IMR-90 (cell line): Measurements from ENCODE around the gene METTL5. TPM values are rescaled to one million over a fixed set of nuclear protein-coding genes. Genes with fewer than 3 reads are reported as not detected.

Experiments used
- ATAC-seq: fragments of 200-7000 bp; cut with Tn5 transposase; 2 replicates; pipeline ENCODE4 v1.9.1; 2020; ENCODE audit warnings: low read depth, mild to moderate bottlenecking, moderate library complexity
- BruUV-seq: library from RNA; stranded (reverse); fragments of 400-500 nt; replicated peaks from 2 replicates; lab custom pipeline; 2021; lab: Mats Ljungman, UMichigan
- CTCF ChIA-PET: fragments of 300-600 bp; formaldehyde crosslinking; extraction: SDS; loops from one replicate; lab custom pipeline; 2021; ENCODE audit warnings: antibody characterized with exemption; lab: Yijun Ruan, JAX
- POLR2A ChIA-PET: fragments of 300-600 bp; sonication (Branson Sonifier 250); formaldehyde crosslinking; loops from one replicate; lab custom pipeline; 2022; ENCODE audit warnings: antibody characterized with exemption; ENCODE audit not compliant: unreplicated experiment; lab: Charles Lee
- DNase-seq: peaks from one replicate; pipeline ENCODE4 v3.0.0; 2013
- H2AFZ ChIP-seq: replicated peaks from 2 replicates; pipeline ENCODE3; 2013; ENCODE audit warnings: low read length, mild to moderate bottlenecking; ENCODE audit not compliant: poor library complexity
- H2AK5ac ChIP-seq: 2 replicates; pipeline ENCODE4 v1.6.1; 2013; ENCODE audit warnings: low read depth, low read length, inconsistent platforms
- H2AK9ac ChIP-seq: replicated peaks from 2 replicates; pipeline ENCODE3; 2013; ENCODE audit warnings: mild to moderate bottlenecking, low read depth, low read length, moderate library complexity; ENCODE audit not compliant: poor library complexity
- H2BK120ac ChIP-seq: 2 replicates; pipeline ENCODE4 v1.6.1; 2013; ENCODE audit warnings: low read depth, low read length, inconsistent platforms
- H2BK15ac ChIP-seq: 3 replicates; pipeline ENCODE4 v1.6.1; 2013; ENCODE audit warnings: low read depth, low read length, inconsistent platforms
- H2BK20ac ChIP-seq: 2 replicates; pipeline ENCODE4 v1.6.1; 2013; ENCODE audit warnings: low read depth, mild to moderate bottlenecking, inconsistent platforms, low read length, moderate library complexity
- H2BK5ac ChIP-seq: 2 replicates; pipeline ENCODE4 v1.6.1; 2013; ENCODE audit warnings: mild to moderate bottlenecking, low read depth, low read length, inconsistent platforms; ENCODE audit not compliant: poor library complexity, severe bottlenecking
- H3K14ac ChIP-seq: replicated peaks from 2 replicates; pipeline ENCODE4 v1.6.1; 2013; ENCODE audit warnings: low read depth, low read length, inconsistent platforms
- H3K18ac ChIP-seq: 2 replicates; pipeline ENCODE4 v1.6.1; 2013; ENCODE audit warnings: low read depth, low read length, control low read depth
- H3K23ac ChIP-seq: 2 replicates; pipeline ENCODE4 v1.6.1; 2013; ENCODE audit warnings: low read depth, low read length, inconsistent platforms
- H3K27ac ChIP-seq: 2 replicates; pipeline ENCODE4 v1.5.1; 2013; ENCODE audit warnings: mild to moderate bottlenecking, control low read depth, low read length; ENCODE audit not compliant: insufficient read depth
- H3K27me3 ChIP-seq: 2 replicates; pipeline ENCODE4 v1.6.1; 2013; ENCODE audit warnings: low read length; ENCODE audit not compliant: control insufficient read depth, insufficient read depth
- H3K36me3 ChIP-seq: 2 replicates; pipeline ENCODE4 v1.6.1; 2013; ENCODE audit warnings: low read length, mixed read lengths; ENCODE audit not compliant: control insufficient read depth, insufficient read depth
- H3K4ac ChIP-seq: 2 replicates; pipeline ENCODE4 v1.6.1; 2013; ENCODE audit warnings: low read depth, low read length, inconsistent platforms
- H3K4me1 ChIP-seq: 2 replicates; pipeline ENCODE4 v1.6.1; 2013; ENCODE audit warnings: low read length, mixed read lengths; ENCODE audit not compliant: control insufficient read depth, insufficient read depth
- H3K4me2 ChIP-seq: 2 replicates; pipeline ENCODE4 v1.6.1; 2013; ENCODE audit warnings: low read depth, mild to moderate bottlenecking, control low read depth, low read length, moderate library complexity
- H3K4me3 ChIP-seq: 2 replicates; pipeline ENCODE4 v1.5.1; 2013; ENCODE audit warnings: low read depth, mild to moderate bottlenecking, control low read depth, low read length, moderate library complexity; ENCODE audit not compliant: insufficient read depth
- H3K56ac ChIP-seq: 2 replicates; pipeline ENCODE4 v1.6.1; 2013; ENCODE audit warnings: low read length, inconsistent platforms; ENCODE audit not compliant: insufficient read depth; ENCODE audit errors: extremely low read depth
- H3K79me1 ChIP-seq, 2 experiments: 2 replicates each; pipeline ENCODE4 v1.6.1; 2013; ENCODE audit warnings: low read length in 2 of 2, inconsistent platforms in 1 of 2, low read depth in 1 of 2
- H3K9ac ChIP-seq: 2 replicates; pipeline ENCODE4 v1.6.1; 2013; ENCODE audit warnings: low read depth, low read length, control low read depth
- H3K9me1 ChIP-seq: 2 replicates; pipeline ENCODE4 v1.6.1; 2013; ENCODE audit warnings: low read length, inconsistent platforms; ENCODE audit not compliant: insufficient read depth
- H3K9me3 ChIP-seq: 2 replicates; pipeline ENCODE4 v1.6.1; 2013; ENCODE audit warnings: low read length; ENCODE audit not compliant: control insufficient read depth, insufficient read depth
- H4K20me1 ChIP-seq: 2 replicates; pipeline ENCODE4 v1.6.1; 2013; ENCODE audit warnings: low read length, inconsistent platforms; ENCODE audit not compliant: insufficient read depth
- H4K5ac ChIP-seq: 2 replicates; pipeline ENCODE4 v1.6.1; 2013; ENCODE audit warnings: mild to moderate bottlenecking, low read depth, low read length, control low read depth
- H4K8ac ChIP-seq, 2 experiments: 2 replicates each; pipeline ENCODE4 v1.6.1; 2013; ENCODE audit warnings: low read depth in 2 of 2, low read length in 2 of 2, control low read depth in 1 of 2, inconsistent platforms in 1 of 2
- H4K91ac ChIP-seq: 2 replicates; pipeline ENCODE4 v1.6.1; 2013; ENCODE audit warnings: low read depth, low read length, inconsistent platforms; ENCODE audit not compliant: insufficient read depth
- CEBPB ChIP-seq: IDR thresholded peaks from 2 replicates; pipeline ENCODE4 v1.6.1; 2012; ENCODE audit warnings: low read depth, low read length, improper control_type of control experiment
- WGBS, 2 experiments: methylation state at CpG; one replicate each; pipeline versions ENCODE4 v1.1.5 to v1.1.7; 2013; ENCODE audit warnings: missing lambda C conversion rate in 2 of 2; ENCODE audit not compliant: insufficient read length in 1 of 2; ENCODE audit errors: extremely low coverage in 2 of 2; 5-methylcytosine and 5-hydroxymethylcytosine counted together
- dilution Hi-C: fragments of 300-500 bp; cut with HindIII; formaldehyde crosslinking; loops from one replicate; pipeline ENCODE4 v1.14.3; 2018; ENCODE audit warnings: low sequenced_read_pairs; ENCODE audit not compliant: unreplicated experiment
- in situ Hi-C: fragments of 300-500 bp; cut with MboI; formaldehyde crosslinking; loops from 3 replicates; pipeline ENCODE4 v1.14.3; 2019; ENCODE audit warnings: low sequenced_read_pairs, inconsistent platforms, mixed read lengths
- intact Hi-C: fragments of 100-400 bp; cut with micrococcal nuclease; formaldehyde crosslinking; loops from 2 replicates; pipeline ENCODE4 v1.10.0; 2022
- polyA plus RNA-seq, 3 experiments: library from polyadenylated mRNA; depleted of rRNA; stranded (reverse); fragments of >200 nt; gene quantifications; 2 replicates each; pipeline ENCODE4 v1.2.3, GENCODE V29; 2012; ENCODE audit warnings: low replicate concordance in 1 of 3
- total RNA-seq: library from RNA; depleted of rRNA; stranded (reverse); fragments of >200 nt; gene quantifications from 2 replicates; pipeline ENCODE4 v1.2.3, GENCODE V29; 2012
- TF ChIP-seq, protein P1 (sequence below): fragments of 150-350 bp; IDR thresholded peaks from 2 replicates; pipeline ENCODE4 v1.6.1; 2017; ENCODE audit warnings: mild to moderate bottlenecking, antibody characterized with exemption, low read length, low read depth

METTL5 gene
- total and polyA plus RNA-seq, 2 of the 4 experiments (the other 2 are of a cell fraction), result 38.3 to 49.8 TPM

DNA sequence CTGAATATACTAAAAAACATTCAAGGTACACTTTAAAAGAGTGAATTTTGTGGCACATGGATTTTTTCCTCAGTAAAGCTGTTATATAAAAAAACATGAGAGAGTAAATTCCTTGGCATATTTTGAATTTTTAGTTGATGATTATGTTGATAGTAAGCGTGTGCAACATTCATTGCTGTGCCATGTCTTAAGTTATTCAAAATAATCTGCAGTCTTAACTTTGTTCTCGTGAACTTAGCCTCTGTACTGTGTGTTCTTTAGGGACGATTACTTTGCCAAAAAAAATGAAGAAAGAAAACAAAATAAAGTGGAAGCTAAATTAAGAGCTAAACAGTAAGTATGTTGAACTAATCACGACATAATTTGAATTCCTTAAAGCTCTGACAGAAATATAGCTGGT is 16.5 kb downstream of the METTL5 start:
- no peak overlapping the region for H3K23ac ChIP-seq
- no peak overlapping the region for H2BK20ac ChIP-seq
- 0 out of 2 replicates have a peak overlapping the region, but pooled peaks have one; percentile 2 for H3K4me2 ChIP-seq
- no peak overlapping the region; a peak in 2 of 4 replicates for H4K8ac ChIP-seq
- H4K5ac ChIP-seq, result no peak overlapping the region
- dilution Hi-C loops (no loop called here), intact Hi-C loops (no loop called here), in situ Hi-C loops (loop anchor here (25.0 kb wide), 1 partner anchor 1129 kb away; the partner anchor contains the start of gene GORASP2)
- DNase-seq (peak; percentile 77), ATAC-seq (peak; percentile 94)
- no peaks in the 10 kb centered on the region for H3K27me3 ChIP-seq
- no peak overlapping the region for H3K4ac ChIP-seq
- no peak overlapping the region for H2BK15ac ChIP-seq
- H3K9me1 ChIP-seq, result no peaks in the 10 kb centered on the region
- H2BK120ac ChIP-seq, result no peak overlapping the region
- H2BK5ac ChIP-seq, result peak overlapping the region; percentile 93
- no peak overlapping the region for H3K9ac ChIP-seq
- TF ChIP-seq CEBPB, result peak; percentile 37; the same call in 1 of the 2 replicates
- TF ChIP-seq, protein P1, sequence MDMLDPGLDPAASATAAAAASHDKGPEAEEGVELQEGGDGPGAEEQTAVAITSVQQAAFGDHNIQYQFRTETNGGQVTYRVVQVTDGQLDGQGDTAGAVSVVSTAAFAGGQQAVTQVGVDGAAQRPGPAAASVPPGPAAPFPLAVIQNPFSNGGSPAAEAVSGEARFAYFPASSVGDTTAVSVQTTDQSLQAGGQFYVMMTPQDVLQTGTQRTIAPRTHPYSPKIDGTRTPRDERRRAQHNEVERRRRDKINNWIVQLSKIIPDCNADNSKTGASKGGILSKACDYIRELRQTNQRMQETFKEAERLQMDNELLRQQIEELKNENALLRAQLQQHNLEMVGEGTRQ, result no peak
- H4K91ac ChIP-seq, result no peak overlapping the region
- no peak overlapping the region for H2AK9ac ChIP-seq
- 0 out of 2 replicates have a peak, but pooled peaks cover 3% of the 10 kb centered on the region for H4K20me1 ChIP-seq
- ChIA-PET POLR2A (no interaction called here), CTCF (interaction anchor here (0.5 to 1.0 kb wide), 3 partner anchors 12 to 86 kb away, joined by 3 to 5 read pairs (median 3); partner anchors contain the start of gene METTL5)
- no peak overlapping the region for H3K4me3 ChIP-seq
- no peak overlapping the region for H3K56ac ChIP-seq
- H3K27ac ChIP-seq, result peak overlapping the region; percentile 61; the same call in 1 of the 2 replicates
- H2AFZ ChIP-seq, result no peak overlapping the region
- H3K14ac ChIP-seq, result no peak overlapping the region
- H3K4me1 ChIP-seq, result peaks cover 4% of the 10 kb centered on the region
- no peak overlapping the region for H3K18ac ChIP-seq
- peaks cover 42% of the 10 kb centered on the region for H3K36me3 ChIP-seq
- H3K9me3 ChIP-seq, result no peaks in the 10 kb centered on the region
- no CpG with 5 or more reads among the region's 4 CpGs for WGBS, 2 experiments
- H2AK5ac ChIP-seq, result no peak overlapping the region
- BruUV-seq, result no TSS peak
- H3K79me1 ChIP-seq, result peaks cover 0 to 23% of the 10 kb centered on the region in 2 experiments; a peak in 2 of 4 replicates
